ENCODE data around the gene CAPS.

DNA sequence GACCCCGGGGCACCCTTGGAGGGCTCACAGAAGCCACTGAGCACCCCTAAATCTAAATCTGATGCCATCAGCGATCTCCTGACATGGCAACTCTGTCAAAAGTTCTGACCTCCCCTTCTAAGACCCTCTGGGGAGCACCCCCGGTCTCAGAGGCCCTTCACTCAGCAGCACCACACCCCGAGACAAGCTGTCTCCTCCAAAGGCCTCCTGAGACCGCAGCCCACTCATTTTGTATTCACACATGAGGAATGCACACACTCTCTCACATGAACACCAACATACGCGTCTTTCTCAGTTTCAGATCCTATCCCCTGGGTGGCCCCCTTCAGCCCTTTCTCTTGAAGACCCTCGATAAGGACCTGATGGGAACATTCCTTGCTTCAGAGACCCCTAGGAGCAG, 13.1 kb upstream of the CAPS start:
- no peak for TF ChIP-seq POLR2A (IDR thresholded peaks at IDR 0.05)
- TF ChIP-seq, protein P1, sequence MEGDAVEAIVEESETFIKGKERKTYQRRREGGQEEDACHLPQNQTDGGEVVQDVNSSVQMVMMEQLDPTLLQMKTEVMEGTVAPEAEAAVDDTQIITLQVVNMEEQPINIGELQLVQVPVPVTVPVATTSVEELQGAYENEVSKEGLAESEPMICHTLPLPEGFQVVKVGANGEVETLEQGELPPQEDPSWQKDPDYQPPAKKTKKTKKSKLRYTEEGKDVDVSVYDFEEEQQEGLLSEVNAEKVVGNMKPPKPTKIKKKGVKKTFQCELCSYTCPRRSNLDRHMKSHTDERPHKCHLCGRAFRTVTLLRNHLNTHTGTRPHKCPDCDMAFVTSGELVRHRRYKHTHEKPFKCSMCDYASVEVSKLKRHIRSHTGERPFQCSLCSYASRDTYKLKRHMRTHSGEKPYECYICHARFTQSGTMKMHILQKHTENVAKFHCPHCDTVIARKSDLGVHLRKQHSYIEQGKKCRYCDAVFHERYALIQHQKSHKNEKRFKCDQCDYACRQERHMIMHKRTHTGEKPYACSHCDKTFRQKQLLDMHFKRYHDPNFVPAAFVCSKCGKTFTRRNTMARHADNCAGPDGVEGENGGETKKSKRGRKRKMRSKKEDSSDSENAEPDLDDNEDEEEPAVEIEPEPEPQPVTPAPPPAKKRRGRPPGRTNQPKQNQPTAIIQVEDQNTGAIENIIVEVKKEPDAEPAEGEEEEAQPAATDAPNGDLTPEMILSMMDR (IDR thresholded peaks at IDR 0.05 in 8 of 11, conservative IDR thresholded peaks at IDR 0.05 in 3 of 11), result no peak
- no peak for TF ChIP-seq POLR2AphosphoS5 (IDR thresholded peaks at IDR 0.05)
